Activated CD8-positive, alpha-beta T cell treated with anti-CD3 and anti-CD28 coated beads, Interleukin-2, amount 10 ng/mL, durations not matched to agents 7 days and 5 days (primary cell): Measurements from ENCODE around the gene OR2V2. TPM values are rescaled to one million over a fixed set of nuclear protein-coding genes. Genes with fewer than 3 reads are reported as not detected.
"Not testable (repeated sequence)": the region's sequence is repeated elsewhere in the genome, so short reads cannot be mapped to it uniquely, and the experiment has no call there.

ENCODE experiments used
- ATAC-seq: fragments of 150-1000 bp; cut with Tn5 transposase; one replicate; pipeline ENCODE4 v1.10.0; 2021; ENCODE audit warnings: moderate library complexity
- CTCF ChIA-PET: fragments of 350-600 bp; sonication (Branson Sonifier 250); formaldehyde crosslinking; loops from one replicate; lab custom pipeline; 2021; ENCODE audit warnings: antibody characterized with exemption; lab: Charles Lee
- POLR2A ChIA-PET: fragments of 350-600 bp; sonication (Branson Sonifier 250); formaldehyde crosslinking; loops from one replicate; lab custom pipeline; 2021; ENCODE audit warnings: antibody characterized with exemption; lab: Charles Lee
- DNase-seq: peaks from one replicate; pipeline ENCODE4 v3.0.0-alpha.2; 2020
- H3K27ac Mint-ChIP-seq: one replicate; pipeline ENCODE4 v1.8.0; 2021; ENCODE audit warnings: mild to moderate bottlenecking, mixed read lengths
- H3K27me3 Mint-ChIP-seq: one replicate; pipeline ENCODE4 v1.8.0; 2021; ENCODE audit warnings: low read depth, mixed read lengths
- H3K36me3 Mint-ChIP-seq: one replicate; pipeline ENCODE4 v1.8.0; 2021; ENCODE audit warnings: low read depth, mixed read lengths
- H3K4me1 Mint-ChIP-seq: one replicate; pipeline ENCODE4 v1.8.0; 2021; ENCODE audit warnings: low read depth, mixed read lengths
- H3K4me3 Mint-ChIP-seq: one replicate; pipeline ENCODE4 v1.8.0; 2021; ENCODE audit warnings: mild to moderate bottlenecking, mixed read lengths
- H3K9me3 Mint-ChIP-seq: one replicate; pipeline ENCODE4 v1.8.0; 2022; ENCODE audit warnings: mixed read lengths; ENCODE audit not compliant: insufficient read depth
- total RNA-seq, 2 experiments: library from RNA; stranded (reverse); gene quantifications; one replicate each; pipeline ENCODE4 v1.2.3, GENCODE V29; 2021

OR2V2 gene
- total RNA-seq, 2 experiments from 2014 or later: not detected

DNA sequence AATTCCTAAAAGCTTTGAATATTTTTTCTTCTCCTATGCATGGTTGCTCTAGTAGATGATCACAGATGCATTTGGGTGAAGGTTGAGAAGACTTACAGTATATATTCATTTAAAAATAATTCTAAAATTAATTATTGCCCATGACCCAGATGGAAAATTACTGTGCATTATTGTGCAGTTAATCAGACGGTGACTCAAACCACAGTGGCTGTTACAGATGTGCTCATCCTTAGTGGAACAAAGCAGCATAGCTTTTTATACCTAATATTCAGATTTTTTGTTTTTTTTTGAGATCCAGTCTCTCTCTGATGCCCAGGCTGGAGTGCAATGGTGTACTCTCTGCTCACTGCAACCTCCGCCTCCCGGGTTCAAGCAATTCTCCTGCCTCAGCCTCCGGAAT is 27.1 kb upstream of the OR2V2 start:
- H3K4me3 Mint-ChIP-seq: no peak overlapping the region
- ATAC-seq (no peak), DNase-seq (no peak)
- CTCF ChIA-PET: no interaction called here
- peaks cover 49% of the 10 kb centered on the region for H3K27me3 Mint-ChIP-seq
- H3K9me3 Mint-ChIP-seq: no peaks in the 10 kb centered on the region
- no peaks in the 10 kb centered on the region for H3K4me1 Mint-ChIP-seq
- H3K36me3 Mint-ChIP-seq: no peaks in the 10 kb centered on the region
- no peak overlapping the region for H3K27ac Mint-ChIP-seq
- POLR2A ChIA-PET: no interaction called here

DNA sequence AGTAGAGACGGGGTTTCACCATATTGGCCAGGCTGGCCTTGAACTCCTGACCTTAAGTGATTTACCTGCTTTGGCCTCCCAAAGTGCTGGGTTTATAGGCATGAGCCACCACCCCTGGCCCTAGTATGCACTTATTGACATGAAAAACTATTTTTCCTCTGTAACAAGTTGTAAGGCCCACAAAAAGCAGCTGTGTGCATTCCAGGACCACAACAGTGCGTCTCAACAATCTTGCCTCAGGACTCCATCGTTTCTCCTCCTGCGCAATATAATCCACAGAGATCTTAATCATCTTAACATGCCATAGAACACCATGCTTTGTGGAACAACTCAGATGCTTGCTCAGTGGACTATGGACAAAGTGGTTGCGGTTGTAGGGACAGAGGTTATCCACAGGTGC is 26.6 kb upstream of the OR2V2 start:
- ChIA-PET POLR2A (no interaction called here), CTCF (no interaction called here)
- Mint-ChIP-seq H3K36me3 (no peaks in the 10 kb centered on the region), H3K4me1 (no peaks in the 10 kb centered on the region), H3K4me3 (no peak overlapping the region), H3K9me3 (no peaks in the 10 kb centered on the region), H3K27me3 (peaks cover 44% of the 10 kb centered on the region), H3K27ac (no peak overlapping the region)
- ATAC-seq: no peak
- DNase-seq: no peak

DNA sequence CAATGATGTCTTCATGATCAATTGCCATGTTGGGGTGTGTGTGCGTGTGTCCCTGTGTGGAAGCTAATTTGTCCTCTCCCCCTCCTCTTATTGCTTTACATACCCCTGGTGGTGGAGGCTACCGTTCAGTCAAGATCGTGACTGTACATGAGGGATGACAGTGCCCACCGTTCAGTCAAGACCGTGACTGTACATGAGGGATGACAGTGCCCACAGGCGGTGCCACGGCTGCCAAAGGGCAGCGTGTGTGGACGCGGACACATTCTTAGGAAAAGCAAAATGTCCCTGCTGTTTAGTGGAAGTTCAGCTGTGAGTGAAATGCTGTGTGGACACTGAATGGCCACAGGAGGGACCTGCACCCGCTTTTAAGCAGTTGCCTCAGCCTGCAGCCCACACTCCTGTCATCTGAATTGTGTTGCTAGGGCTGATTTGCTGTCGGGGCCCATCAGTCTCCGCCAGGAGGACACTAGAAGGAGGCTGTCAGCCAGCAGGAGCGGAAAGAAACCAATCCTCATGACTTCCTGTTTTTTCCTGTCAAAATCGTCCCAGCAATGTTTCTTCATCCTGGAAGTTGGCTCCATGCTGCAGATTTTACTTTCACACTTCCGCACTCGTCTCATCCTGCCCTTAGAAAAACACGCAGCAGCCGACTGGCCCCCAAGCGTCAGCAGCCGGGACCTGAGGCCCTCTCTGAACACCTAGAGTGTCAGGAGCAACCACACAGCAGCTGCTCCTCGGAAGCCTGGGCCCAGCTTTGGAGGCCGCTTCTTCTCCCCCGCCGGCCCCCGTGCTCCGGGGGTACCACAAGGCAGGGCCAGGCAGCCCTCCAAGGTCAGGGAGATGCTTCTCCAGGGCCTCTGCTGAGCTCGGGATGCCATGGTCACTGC is 25.5 kb upstream of the OR2V2 start:
- peaks cover 38% of the 10 kb centered on the region for H3K27me3 Mint-ChIP-seq
- DNase-seq (no peak), ATAC-seq (no peak)
- POLR2A ChIA-PET: no interaction called here
- H3K27ac Mint-ChIP-seq: no peak overlapping the region
- no peaks in the 10 kb centered on the region for H3K9me3 Mint-ChIP-seq
- H3K36me3 Mint-ChIP-seq: no peaks in the 10 kb centered on the region
- CTCF ChIA-PET: no interaction called here
- no peaks in the 10 kb centered on the region for H3K4me1 Mint-ChIP-seq
- H3K4me3 Mint-ChIP-seq: no peak overlapping the region

DNA sequence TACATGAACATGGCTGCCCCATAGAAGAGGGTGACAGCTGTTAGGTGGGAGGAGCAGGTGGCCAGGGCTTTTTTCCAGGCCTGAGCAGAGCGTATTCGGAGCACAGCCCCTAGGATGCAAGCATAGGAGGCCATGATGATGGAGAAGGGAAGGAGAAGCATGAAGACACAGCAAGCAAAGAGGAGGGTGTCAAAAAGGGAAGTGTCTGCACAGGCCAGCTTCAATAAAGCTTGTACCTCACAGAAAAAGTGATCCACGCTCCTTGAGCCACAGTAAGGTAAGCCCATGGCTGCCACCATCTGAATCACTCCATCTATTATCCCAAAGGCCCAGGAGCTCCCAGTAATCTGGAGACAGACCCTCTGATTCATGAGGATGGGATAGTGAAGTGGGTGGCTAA is 22.9 kb upstream of the OR2V2 start:
- Mint-ChIP-seq H3K27me3 (peaks cover 36% of the 10 kb centered on the region), H3K4me3 (no peak overlapping the region), H3K36me3 (no peaks in the 10 kb centered on the region), H3K27ac (no peak overlapping the region), H3K4me1 (no peaks in the 10 kb centered on the region), H3K9me3 (no peaks in the 10 kb centered on the region)
- DNase-seq (no peak), ATAC-seq (no peak)
- ChIA-PET CTCF (no interaction called here), POLR2A (no interaction called here)

DNA sequence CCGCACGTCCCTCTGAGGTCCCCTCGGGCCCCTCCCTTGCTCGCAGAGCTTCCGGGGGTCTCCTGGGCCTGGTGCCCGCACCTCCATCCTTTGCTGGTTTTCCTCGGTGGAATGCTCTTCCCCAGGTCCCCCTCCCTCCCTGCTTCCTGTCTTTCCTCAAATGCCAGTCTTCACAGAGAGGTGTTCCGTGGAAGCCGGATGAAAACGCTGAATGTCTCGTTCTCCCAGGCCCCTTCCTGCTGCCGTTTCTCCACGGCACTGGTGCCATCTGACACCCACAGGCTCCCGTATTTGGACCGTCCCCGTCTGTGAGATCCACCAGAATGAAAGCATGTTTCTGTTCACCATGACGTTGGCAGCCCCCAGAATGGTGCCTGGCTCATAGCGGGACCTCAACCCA is 20.5 kb upstream of the OR2V2 start:
- CTCF ChIA-PET: no interaction called here
- DNase-seq: no peak
- POLR2A ChIA-PET: no interaction called here
- Mint-ChIP-seq H3K27me3 (peaks cover 28% of the 10 kb centered on the region), H3K27ac (no peak overlapping the region), H3K36me3 (no peaks in the 10 kb centered on the region), H3K9me3 (no peaks in the 10 kb centered on the region), H3K4me1 (no peaks in the 10 kb centered on the region), H3K4me3 (no peak overlapping the region)
- no peak for ATAC-seq

DNA sequence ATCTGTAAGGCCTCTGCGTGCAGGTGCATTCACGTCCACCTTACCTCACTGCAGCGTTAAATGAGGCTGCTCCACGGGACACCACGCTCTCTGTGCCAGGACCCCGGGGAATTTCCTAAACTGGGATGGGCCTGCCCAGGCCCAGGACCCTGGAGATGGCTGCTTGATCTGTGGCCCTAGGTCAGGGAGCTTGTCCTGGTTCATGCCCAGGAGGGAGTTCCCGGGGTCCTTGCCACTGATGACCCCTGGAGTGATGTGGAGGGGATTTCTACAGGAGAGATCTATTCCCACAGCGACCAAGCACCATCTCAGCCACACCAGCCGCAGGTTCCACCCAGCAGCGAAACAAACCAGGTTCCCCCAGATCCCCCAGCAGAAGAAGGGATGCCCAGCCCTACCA is 19.9 kb upstream of the OR2V2 start:
- Mint-ChIP-seq H3K4me1 (no peaks in the 10 kb centered on the region), H3K9me3 (no peaks in the 10 kb centered on the region), H3K4me3 (no peak overlapping the region), H3K27me3 (peaks cover 30% of the 10 kb centered on the region), H3K27ac (no peak overlapping the region), H3K36me3 (no peaks in the 10 kb centered on the region)
- DNase-seq (no peak), ATAC-seq (no peak)
- CTCF ChIA-PET: no interaction called here
- POLR2A ChIA-PET: no interaction called here

DNA sequence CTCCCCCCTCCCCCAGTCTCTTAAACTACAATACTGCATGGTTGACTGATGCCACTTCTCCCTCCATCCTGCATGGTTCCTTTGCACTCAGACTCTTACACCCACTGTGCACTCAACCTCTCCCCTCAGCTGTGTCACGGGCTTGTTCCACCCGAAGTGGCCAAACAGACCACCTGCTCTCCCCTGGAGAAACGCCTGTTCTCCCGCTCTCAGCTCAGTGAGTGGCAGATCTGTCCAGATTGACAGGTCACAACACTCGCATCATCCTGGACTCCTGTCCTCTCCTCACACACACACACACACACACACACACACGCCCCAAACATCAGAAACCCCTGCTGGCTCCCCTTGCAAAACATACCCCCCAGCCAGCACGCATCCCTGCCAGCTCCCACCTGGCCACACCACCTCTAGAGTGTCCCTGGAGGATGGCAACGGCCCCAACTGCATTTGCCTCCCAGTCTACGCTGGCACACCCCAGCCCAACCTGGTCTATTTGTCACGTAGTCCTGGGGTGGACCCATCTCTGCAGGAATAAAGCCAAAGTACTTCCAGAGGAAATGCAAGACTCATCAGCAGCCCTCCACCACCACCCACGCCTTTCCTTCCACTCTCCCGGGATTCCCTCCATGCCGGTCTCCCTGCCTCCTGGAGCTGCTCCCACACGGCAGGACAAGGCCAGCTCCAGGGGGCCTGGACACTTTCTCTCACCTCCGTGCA is 19.3 kb upstream of the OR2V2 start:
- H3K27me3 Mint-ChIP-seq: peaks cover 26% of the 10 kb centered on the region
- POLR2A ChIA-PET: no interaction called here
- CTCF ChIA-PET: no interaction called here

DNA sequence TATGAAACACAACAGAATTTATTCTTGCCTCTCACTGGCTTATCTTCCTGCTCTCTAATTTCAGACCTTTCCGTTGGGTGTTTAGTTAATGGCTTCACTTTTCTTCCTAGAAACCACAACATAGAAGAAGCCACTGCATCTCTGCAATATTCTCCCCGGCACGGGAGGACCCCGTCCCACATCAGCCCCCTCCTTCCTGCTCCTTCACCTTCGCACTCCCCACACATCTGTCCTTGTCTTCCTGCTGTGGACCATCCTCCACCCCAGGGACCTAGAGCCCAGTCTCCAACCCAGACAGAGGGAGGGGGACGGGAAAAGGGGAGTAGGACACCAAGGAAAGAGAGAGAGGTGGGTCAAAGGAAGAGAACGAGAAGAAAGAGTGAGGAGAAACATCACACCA is 17.8 kb upstream of the OR2V2 start:
- H3K36me3 Mint-ChIP-seq: no peaks in the 10 kb centered on the region
- no peaks in the 10 kb centered on the region for H3K9me3 Mint-ChIP-seq
- no peaks in the 10 kb centered on the region for H3K4me1 Mint-ChIP-seq
- no peak overlapping the region for H3K27ac Mint-ChIP-seq
- peaks cover 24% of the 10 kb centered on the region for H3K27me3 Mint-ChIP-seq
- ATAC-seq (no peak), DNase-seq (no peak)
- H3K4me3 Mint-ChIP-seq: no peak overlapping the region
- ChIA-PET CTCF (no interaction called here), POLR2A (no interaction called here)

More for the DNA sequence above, 19.3 kb upstream of the OR2V2 start:
- DNase-seq (no peak), ATAC-seq (no peak)
- no peaks in the 10 kb centered on the region for H3K36me3 Mint-ChIP-seq
- no peaks in the 10 kb centered on the region for H3K9me3 Mint-ChIP-seq
- H3K4me3 Mint-ChIP-seq: no peak overlapping the region
- no peaks in the 10 kb centered on the region for H3K4me1 Mint-ChIP-seq
- no peak overlapping the region for H3K27ac Mint-ChIP-seq

DNA sequence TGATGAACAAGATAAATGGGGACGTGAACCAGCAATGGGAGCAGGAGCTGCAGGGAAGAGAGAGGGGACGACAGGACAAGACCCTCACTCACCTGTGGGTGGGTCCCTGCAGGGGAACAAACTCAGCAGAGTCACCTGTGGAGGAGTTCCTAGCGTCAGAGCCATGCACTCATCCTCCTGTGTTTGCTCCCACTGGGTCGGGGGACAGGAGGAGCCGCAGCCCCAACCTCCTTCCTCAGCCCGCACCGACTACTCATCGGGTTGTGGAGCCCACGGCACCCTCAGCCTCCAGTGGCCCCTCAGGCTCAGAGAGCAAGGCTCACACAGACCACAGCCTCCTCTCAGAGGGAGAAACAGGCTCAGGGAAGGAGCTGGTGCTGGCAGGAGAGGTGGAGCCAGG is 17.3 kb upstream of the OR2V2 start:
- H3K27me3 Mint-ChIP-seq: peaks cover 27% of the 10 kb centered on the region

DNA sequence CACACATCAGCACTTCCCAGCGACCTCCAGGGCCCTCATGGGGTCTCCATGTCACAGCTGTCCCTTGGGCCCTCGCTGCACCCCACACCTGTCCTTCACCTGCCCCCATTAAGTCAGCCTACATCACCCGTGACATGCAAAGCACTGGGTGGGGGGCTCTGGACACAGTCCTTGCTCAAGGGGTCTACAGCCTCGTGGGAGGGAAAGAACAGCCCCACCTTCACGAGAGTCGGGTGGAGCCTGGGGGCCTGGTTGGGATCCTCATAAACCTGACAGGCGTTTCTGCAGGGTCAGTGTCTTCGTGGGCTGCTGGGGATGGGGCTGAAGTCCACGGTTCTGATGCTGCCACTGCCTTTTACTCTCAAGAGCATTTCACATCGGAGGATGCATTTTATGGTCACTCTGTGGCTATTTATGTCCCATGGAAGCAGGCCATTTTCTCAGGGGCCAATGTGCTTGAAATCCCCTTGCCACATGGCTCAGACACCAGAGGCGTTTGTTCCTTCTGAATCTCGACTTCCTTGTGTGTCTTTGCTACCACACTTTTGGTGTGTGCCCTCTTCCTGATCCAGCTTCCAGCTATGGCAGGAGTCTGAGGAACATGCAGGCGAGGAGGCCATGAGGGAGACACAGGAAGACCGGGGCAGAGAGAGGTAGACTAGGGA is 16.4 kb upstream of the OR2V2 start, which contains the start of gene OR2V1:
TSS of gene OR2V1 (minus strand) at position 338 of the 665 bp plus-strand sequence. CDS start 5,865 bp downstream, outside the sequence.
- POLR2A ChIA-PET: no interaction called here
- H3K36me3 Mint-ChIP-seq: no peaks in the 10 kb centered on the region
- H3K4me3 Mint-ChIP-seq: no peak within 1 kb of the TSS
- ATAC-seq: no peak
- CTCF ChIA-PET: no interaction called here
- no peak within 1 kb of the TSS for H3K27ac Mint-ChIP-seq
- peaks cover 32% of the 10 kb centered on the region for H3K27me3 Mint-ChIP-seq
- H3K9me3 Mint-ChIP-seq: no peaks in the 10 kb centered on the region
- no peaks in the 10 kb centered on the region for H3K4me1 Mint-ChIP-seq
- no peak for DNase-seq

More for the DNA sequence above, 17.3 kb upstream of the OR2V2 start:
- H3K36me3 Mint-ChIP-seq, H3K4me1 Mint-ChIP-seq, CTCF ChIA-PET, ATAC-seq, POLR2A ChIA-PET, H3K4me3 Mint-ChIP-seq, DNase-seq, H3K9me3 Mint-ChIP-seq, H3K27ac Mint-ChIP-seq: not testable (repeated sequence)

DNA sequence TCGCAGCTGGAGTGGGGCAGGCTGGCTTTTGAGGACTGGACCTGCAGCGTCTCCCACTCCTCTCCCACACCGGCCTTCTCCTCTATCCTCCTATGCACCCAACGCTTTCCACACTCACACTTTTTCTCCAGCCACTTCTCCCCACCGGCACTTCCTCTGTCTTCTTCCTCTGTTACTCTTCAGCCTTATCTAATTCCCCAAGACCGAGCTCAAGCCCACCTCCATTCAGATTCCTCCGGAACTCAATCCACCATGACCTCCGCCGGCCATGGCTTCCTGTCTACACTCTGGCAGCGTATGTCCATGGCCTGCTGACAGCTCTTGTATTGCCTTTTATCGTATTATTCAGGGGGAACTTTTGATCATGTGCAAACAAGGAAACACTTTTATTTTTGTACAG is 15.9 kb upstream of the OR2V2 start:
- no peak for ATAC-seq
- CTCF ChIA-PET: no interaction called here
- no peak overlapping the region for H3K4me3 Mint-ChIP-seq
- no peaks in the 10 kb centered on the region for H3K9me3 Mint-ChIP-seq
- H3K4me1 Mint-ChIP-seq: no peaks in the 10 kb centered on the region
- H3K27me3 Mint-ChIP-seq: peaks cover 30% of the 10 kb centered on the region
- H3K27ac Mint-ChIP-seq: no peak overlapping the region
- no peaks in the 10 kb centered on the region for H3K36me3 Mint-ChIP-seq
- POLR2A ChIA-PET: no interaction called here
- no peak for DNase-seq

DNA sequence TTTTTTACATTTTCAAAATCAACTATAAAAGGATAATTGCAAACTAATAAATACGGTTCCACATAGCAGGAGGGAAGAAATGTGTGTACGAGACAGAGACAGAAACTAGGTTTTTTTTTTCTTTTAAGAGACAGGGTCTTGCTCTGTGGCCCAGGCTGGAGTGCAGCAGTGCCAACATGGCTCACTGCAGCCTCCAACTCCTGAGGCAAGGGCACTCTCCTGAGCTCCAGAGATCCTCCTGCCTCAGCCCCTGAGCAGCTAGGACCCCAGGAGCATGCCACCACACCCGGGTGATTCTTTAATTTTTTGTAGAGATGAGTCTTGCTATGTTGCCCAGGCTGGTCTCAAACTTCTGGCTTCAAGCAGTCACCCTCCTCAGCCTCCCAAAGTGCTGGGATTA is 14.3 kb upstream of the OR2V2 start:
- CTCF ChIA-PET: no interaction called here
- POLR2A ChIA-PET: no interaction called here
- peaks cover 25% of the 10 kb centered on the region for H3K27me3 Mint-ChIP-seq

More for the DNA sequence above, 14.3 kb upstream of the OR2V2 start:
- Mint-ChIP-seq H3K4me1 (no peaks in the 10 kb centered on the region), H3K27ac (no peak overlapping the region), H3K4me3 (no peak overlapping the region), H3K9me3 (no peaks in the 10 kb centered on the region), H3K36me3 (no peaks in the 10 kb centered on the region)
- DNase-seq (no peak), ATAC-seq (no peak)
